OCI-LY1 (cell line): ENCODE results near the gene DPP6.

Source experiments
- H2AFZ ChIP-seq: fragments of 200-600 bp; sonication (generic), shearing (Covaris generic); 2 replicates; pipeline ENCODE4 v1.6.0; 2014; ENCODE audit warnings: antibody characterized with exemption, mild to moderate bottlenecking, low read length
- H3F3A ChIP-seq: fragments of 200-600 bp; sonication (generic), shearing (Covaris generic); 2 replicates; pipeline ENCODE4 v1.6.0; 2014; ENCODE audit warnings: mild to moderate bottlenecking, antibody characterized with exemption, low read length, moderate library complexity; ENCODE audit not compliant: insufficient read depth
- H3K27ac ChIP-seq: fragments of 200-600 bp; sonication (generic); 2 replicates; pipeline ENCODE4 v1.5.1; 2014; ENCODE audit warnings: low read length, mixed run types, mild to moderate bottlenecking, low read depth; ENCODE audit not compliant: poor library complexity, severe bottlenecking
- H3K27me3 ChIP-seq: fragments of 200-600 bp; sonication (generic); 2 replicates; pipeline ENCODE4 v1.6.0; 2014; ENCODE audit warnings: antibody characterized with exemption, mild to moderate bottlenecking, low read length, moderate library complexity; ENCODE audit not compliant: insufficient read depth
- H3K36me3 ChIP-seq: fragments of 200-600 bp; sonication (generic); 2 replicates; pipeline ENCODE4 v1.6.1; 2014; ENCODE audit warnings: mild to moderate bottlenecking, antibody characterized with exemption, low read length, moderate library complexity, mixed read lengths; ENCODE audit not compliant: insufficient read depth
- H3K4me1 ChIP-seq: fragments of 200-600 bp; sonication (generic); 2 replicates; pipeline ENCODE4 v1.5.1; 2014; ENCODE audit warnings: mild to moderate bottlenecking, low read length, moderate library complexity; ENCODE audit not compliant: insufficient read depth, severe bottlenecking
- H3K4me2 ChIP-seq: fragments of 200-600 bp; sonication (generic), shearing (Covaris generic); 2 replicates; pipeline ENCODE4 v1.6.1; 2014; ENCODE audit warnings: low read length
- H3K4me3 ChIP-seq: fragments of 200-600 bp; sonication (generic); 2 replicates; pipeline ENCODE4 v1.5.1; 2014; ENCODE audit warnings: low read length, low read depth, mild to moderate bottlenecking, mixed read lengths; ENCODE audit not compliant: poor library complexity, severe bottlenecking
- H3K79me2 ChIP-seq: fragments of 200-600 bp; shearing (Covaris generic); 2 replicates; pipeline ENCODE4 v1.6.1; 2016; ENCODE audit warnings: mixed run types, low read length, mixed read lengths; ENCODE audit not compliant: insufficient read depth
- H3K9ac ChIP-seq: fragments of 200-600 bp; sonication (generic), shearing (Covaris generic); 2 replicates; pipeline ENCODE4 v1.6.1; 2014; ENCODE audit warnings: mild to moderate bottlenecking, low read length, mixed read lengths
- H3K9me2 ChIP-seq: fragments of 200-600 bp; sonication (generic), shearing (Covaris generic); 2 replicates; pipeline ENCODE4 v1.6.1; 2014; ENCODE audit warnings: low read depth, mild to moderate bottlenecking, low read length, mixed read lengths
- H3K9me3 ChIP-seq: fragments of 200-600 bp; shearing (Covaris generic); 2 replicates; pipeline ENCODE4 v1.6.1; 2014; ENCODE audit warnings: low read length, mixed read lengths
- H4K20me1 ChIP-seq: fragments of 200-600 bp; sonication (generic), shearing (Covaris generic); 2 replicates; pipeline ENCODE4 v1.6.0; 2016; ENCODE audit warnings: mild to moderate bottlenecking, low read length; ENCODE audit not compliant: insufficient read depth
- EZH2 ChIP-seq: fragments of 200-600 bp; sonication (generic), shearing (Covaris generic); IDR thresholded peaks from 2 replicates; pipeline ENCODE4 v1.8.0; 2017; ENCODE audit warnings: borderline replicate concordance, mixed run types, mild to moderate bottlenecking, antibody characterized with exemption, low read length, moderate library complexity, mixed read lengths
- TF ChIP-seq, protein P1 (sequence below): fragments of 200-600 bp; sonication (generic), shearing (Covaris generic); IDR thresholded peaks from 2 replicates; pipeline ENCODE4 v1.5.1; 2017; ENCODE audit warnings: mild to moderate bottlenecking, antibody characterized with exemption, low read length, moderate library complexity, mixed read lengths

The DPP6 gene

DNA sequence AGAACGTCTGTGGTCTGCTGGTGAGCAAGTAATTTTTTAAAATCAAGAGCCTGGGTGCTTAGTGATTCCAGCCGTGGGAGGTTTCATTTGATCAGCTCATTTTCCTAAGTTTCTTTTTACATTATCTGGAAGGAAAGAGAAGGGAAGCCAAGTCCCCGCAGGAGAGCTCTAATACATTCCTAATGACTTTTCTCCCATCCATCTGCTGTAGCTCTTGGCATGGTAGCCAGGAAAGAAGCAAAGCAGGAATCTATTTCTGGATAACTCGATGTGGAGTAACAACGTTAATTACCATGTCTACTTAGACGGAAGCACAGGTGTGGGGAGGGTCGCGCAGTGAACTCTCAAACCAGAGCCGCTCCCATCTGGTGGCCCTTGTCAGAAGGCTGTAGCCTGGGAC, 828.8 kb downstream of the DPP6 start:
- Histone ChIP-seq H3K4me2 (no peak overlapping the region), H3K27me3 (no peaks in the 10 kb centered on the region; the same call in 1 of the 2 replicates), H4K20me1 (no peaks in the 10 kb centered on the region), H3K4me3 (no peak overlapping the region), H3K27ac (no peak overlapping the region), H3K36me3 (no peaks in the 10 kb centered on the region), H3K9ac (no peak overlapping the region), H3K4me1 (no peaks in the 10 kb centered on the region), H3K79me2 (no peaks in the 10 kb centered on the region), H3F3A (no peaks in the 10 kb centered on the region), H3K9me3 (no peaks in the 10 kb centered on the region), H3K9me2 (no peaks in the 10 kb centered on the region), H2AFZ (no peak overlapping the region)
- TF ChIP-seq EZH2: no peak
- TF ChIP-seq, protein P1, sequence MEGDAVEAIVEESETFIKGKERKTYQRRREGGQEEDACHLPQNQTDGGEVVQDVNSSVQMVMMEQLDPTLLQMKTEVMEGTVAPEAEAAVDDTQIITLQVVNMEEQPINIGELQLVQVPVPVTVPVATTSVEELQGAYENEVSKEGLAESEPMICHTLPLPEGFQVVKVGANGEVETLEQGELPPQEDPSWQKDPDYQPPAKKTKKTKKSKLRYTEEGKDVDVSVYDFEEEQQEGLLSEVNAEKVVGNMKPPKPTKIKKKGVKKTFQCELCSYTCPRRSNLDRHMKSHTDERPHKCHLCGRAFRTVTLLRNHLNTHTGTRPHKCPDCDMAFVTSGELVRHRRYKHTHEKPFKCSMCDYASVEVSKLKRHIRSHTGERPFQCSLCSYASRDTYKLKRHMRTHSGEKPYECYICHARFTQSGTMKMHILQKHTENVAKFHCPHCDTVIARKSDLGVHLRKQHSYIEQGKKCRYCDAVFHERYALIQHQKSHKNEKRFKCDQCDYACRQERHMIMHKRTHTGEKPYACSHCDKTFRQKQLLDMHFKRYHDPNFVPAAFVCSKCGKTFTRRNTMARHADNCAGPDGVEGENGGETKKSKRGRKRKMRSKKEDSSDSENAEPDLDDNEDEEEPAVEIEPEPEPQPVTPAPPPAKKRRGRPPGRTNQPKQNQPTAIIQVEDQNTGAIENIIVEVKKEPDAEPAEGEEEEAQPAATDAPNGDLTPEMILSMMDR: no peak

DNA sequence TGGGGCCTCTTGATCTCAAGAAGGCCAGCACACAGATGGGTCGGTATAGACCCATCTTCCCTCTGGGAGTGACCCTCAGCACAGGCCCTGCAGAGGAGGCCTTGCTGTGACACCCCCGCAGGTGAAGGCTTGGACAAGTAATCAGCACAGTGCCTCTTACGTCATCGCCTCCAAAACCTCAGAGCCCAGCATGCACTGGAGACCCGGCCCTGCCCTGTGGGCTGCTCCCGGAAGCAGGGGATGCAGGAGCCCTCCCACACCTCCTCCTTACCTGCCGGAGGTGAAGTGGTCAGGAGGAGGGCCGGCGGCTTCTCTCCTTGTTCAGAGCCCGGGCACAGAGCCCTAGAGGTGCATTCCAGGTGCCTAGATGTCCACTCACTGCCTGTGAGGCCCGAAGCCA, 829.3 kb downstream of the DPP6 start:
- Histone ChIP-seq H3K9ac (no peak overlapping the region), H3K27ac (no peak overlapping the region), H2AFZ (no peak overlapping the region), H3K9me3 (no peaks in the 10 kb centered on the region), H3F3A (no peaks in the 10 kb centered on the region), H3K9me2 (no peaks in the 10 kb centered on the region), H3K4me2 (no peak overlapping the region), H4K20me1 (no peaks in the 10 kb centered on the region), H3K4me1 (no peaks in the 10 kb centered on the region), H3K4me3 (no peak overlapping the region), H3K36me3 (no peaks in the 10 kb centered on the region), H3K27me3 (no peaks in the 10 kb centered on the region), H3K79me2 (no peaks in the 10 kb centered on the region)
- no peak for TF ChIP-seq EZH2
- TF ChIP-seq, protein P1: no peak

DNA sequence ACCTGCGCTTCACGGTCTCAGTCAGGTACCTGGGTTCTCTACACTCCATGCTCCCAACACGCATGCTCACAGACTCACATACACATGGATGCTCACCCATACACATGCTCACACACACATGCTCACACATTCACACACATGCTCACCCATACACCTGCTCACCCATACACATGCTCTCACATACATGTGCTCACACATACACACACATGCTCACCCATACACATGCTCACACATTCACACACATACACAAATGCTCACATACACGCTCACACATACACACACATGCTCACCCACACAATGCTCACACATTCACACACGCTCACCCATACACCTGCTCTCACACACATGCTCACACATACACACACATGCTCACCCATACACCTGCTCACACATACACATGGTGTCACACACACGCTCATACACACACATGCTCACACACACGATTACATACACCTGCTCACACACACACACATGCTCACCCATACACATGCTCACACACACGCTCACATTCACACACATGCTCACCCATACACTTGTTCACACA, 830.8 kb downstream of the DPP6 start:
- Histone ChIP-seq H3K9ac (no peak overlapping the region), H3K79me2 (no peaks in the 10 kb centered on the region), H3K9me2 (no peaks in the 10 kb centered on the region), H3K9me3 (no peaks in the 10 kb centered on the region), H3F3A (no peaks in the 10 kb centered on the region), H3K4me2 (no peak overlapping the region), H3K4me1 (no peaks in the 10 kb centered on the region), H3K36me3 (no peaks in the 10 kb centered on the region), H3K4me3 (no peak overlapping the region), H2AFZ (no peak overlapping the region), H4K20me1 (no peaks in the 10 kb centered on the region), H3K27me3 (no peaks in the 10 kb centered on the region), H3K27ac (no peak overlapping the region)
- TF ChIP-seq EZH2: no peak

DNA sequence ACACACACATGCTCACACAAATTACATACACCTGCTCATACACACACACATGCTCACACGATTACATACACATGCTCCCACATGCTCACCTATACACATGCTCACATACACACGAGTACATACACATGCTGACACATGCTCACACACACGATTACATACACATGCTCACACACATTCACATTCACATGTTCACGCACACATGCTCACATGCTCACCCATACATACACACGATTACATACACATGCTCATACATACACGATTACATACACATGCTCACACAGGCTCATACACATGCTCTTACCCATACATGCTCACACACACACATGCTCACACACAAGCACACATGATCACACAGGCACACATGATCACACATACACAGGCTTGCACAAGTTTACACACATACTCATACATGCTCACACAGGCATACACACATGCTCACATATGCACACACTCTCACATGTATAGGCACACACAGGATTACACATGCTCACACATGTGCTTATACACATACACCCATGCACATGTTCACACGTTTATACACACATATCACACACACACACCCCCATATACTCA, 832.2 kb downstream of the DPP6 start:
- no peaks in the 10 kb centered on the region for H3K9me2 ChIP-seq
- H3K79me2 ChIP-seq: no peaks in the 10 kb centered on the region
- H3K9me3 ChIP-seq: no peaks in the 10 kb centered on the region
- H3F3A ChIP-seq: no peaks in the 10 kb centered on the region
- H3K36me3 ChIP-seq: no peaks in the 10 kb centered on the region
- no peak overlapping the region for H3K27ac ChIP-seq
- TF ChIP-seq EZH2: no peak
- TF ChIP-seq, protein P1: no peak
- peaks cover 10% of the 10 kb centered on the region; the same call in 1 of the 2 replicates for H3K27me3 ChIP-seq
- H3K4me2 ChIP-seq: no peak overlapping the region
- no peaks in the 10 kb centered on the region for H4K20me1 ChIP-seq
- H3K4me3 ChIP-seq: no peak overlapping the region
- no peaks in the 10 kb centered on the region for H3K4me1 ChIP-seq
- H3K9ac ChIP-seq: no peak overlapping the region
- no peak overlapping the region for H2AFZ ChIP-seq
